Measurements from ENCODE around the gene TMEM267. TPM values are rescaled to one million over a fixed set of nuclear protein-coding genes. Genes with fewer than 3 reads are reported as not detected.

TMEM267 gene
- total and polyA plus RNA-seq, 2 experiments from 2014 or later = 6.5 to 11.2 TPM

DNA sequence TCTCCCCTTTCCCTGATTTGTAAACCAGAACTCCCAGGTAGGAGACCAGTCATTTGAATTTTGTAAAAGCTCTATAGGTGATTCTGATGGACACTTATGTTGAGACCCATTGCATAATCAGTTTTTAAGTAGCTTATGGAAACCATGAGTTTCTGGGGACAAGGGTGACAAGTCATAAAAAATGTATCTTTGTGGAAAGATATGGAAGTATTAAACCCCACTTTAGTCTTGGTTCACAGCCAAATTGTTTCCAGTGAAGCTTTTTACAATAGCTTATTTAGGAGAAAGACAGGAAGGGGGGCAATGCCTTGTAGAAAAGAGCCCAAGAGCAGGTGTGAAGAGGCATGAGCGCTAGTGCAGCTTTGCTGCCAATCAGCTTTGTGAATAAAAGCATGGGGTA, 71.0 kb downstream of the TMEM267 start (continued):
- TF ChIP-seq, protein P1, sequence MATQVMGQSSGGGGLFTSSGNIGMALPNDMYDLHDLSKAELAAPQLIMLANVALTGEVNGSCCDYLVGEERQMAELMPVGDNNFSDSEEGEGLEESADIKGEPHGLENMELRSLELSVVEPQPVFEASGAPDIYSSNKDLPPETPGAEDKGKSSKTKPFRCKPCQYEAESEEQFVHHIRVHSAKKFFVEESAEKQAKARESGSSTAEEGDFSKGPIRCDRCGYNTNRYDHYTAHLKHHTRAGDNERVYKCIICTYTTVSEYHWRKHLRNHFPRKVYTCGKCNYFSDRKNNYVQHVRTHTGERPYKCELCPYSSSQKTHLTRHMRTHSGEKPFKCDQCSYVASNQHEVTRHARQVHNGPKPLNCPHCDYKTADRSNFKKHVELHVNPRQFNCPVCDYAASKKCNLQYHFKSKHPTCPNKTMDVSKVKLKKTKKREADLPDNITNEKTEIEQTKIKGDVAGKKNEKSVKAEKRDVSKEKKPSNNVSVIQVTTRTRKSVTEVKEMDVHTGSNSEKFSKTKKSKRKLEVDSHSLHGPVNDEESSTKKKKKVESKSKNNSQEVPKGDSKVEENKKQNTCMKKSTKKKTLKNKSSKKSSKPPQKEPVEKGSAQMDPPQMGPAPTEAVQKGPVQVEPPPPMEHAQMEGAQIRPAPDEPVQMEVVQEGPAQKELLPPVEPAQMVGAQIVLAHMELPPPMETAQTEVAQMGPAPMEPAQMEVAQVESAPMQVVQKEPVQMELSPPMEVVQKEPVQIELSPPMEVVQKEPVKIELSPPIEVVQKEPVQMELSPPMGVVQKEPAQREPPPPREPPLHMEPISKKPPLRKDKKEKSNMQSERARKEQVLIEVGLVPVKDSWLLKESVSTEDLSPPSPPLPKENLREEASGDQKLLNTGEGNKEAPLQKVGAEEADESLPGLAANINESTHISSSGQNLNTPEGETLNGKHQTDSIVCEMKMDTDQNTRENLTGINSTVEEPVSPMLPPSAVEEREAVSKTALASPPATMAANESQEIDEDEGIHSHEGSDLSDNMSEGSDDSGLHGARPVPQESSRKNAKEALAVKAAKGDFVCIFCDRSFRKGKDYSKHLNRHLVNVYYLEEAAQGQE (IDR thresholded peaks at IDR 0.05; ENCODE audit: unreplicated experiment) = no peak
- TF ChIP-seq, protein P2, sequence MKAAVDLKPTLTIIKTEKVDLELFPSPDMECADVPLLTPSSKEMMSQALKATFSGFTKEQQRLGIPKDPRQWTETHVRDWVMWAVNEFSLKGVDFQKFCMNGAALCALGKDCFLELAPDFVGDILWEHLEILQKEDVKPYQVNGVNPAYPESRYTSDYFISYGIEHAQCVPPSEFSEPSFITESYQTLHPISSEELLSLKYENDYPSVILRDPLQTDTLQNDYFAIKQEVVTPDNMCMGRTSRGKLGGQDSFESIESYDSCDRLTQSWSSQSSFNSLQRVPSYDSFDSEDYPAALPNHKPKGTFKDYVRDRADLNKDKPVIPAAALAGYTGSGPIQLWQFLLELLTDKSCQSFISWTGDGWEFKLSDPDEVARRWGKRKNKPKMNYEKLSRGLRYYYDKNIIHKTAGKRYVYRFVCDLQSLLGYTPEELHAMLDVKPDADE (IDR thresholded peaks at IDR 0.05) = no peak
- TF ChIP-seq ZNF331 (CRISPR knock-in tag; IDR thresholded peaks at IDR 0.05; ENCODE audit: low read depth) (no peak), CREB1 (CRISPR knock-in tag; IDR thresholded peaks at IDR 0.05; ENCODE audit: low read depth) (no peak)

- H3K4me2 ChIP-seq = no peak within 1 kb of the TSS
- H3K9me3 Mint-ChIP-seq = peaks cover 5% of the 10 kb centered on the region; the same call in 1 of the 3 replicates
- H3K9me2 ChIP-seq (ENCODE audit: insufficient read depth) = no peaks in the 10 kb centered on the region
- H3K79me2 ChIP-seq (replicated peaks; ENCODE audit: insufficient read depth) = no peaks in the 10 kb centered on the region
- ATAC-seq = no peak
- 0 out of 2 replicates have a peak within 1 kb of the TSS, but pooled peaks have one; percentile 14 for H2AFZ ChIP-seq
- H3K27ac Mint-ChIP-seq = no peak within 1 kb of the TSS
- no peaks in the 10 kb centered on the region; the same call in 1 of the 2 replicates for H3K4me1 ChIP-seq (ENCODE audit: insufficient read depth)
- no peaks in the 10 kb centered on the region for H3K27me3 Mint-ChIP-seq (ENCODE audit: insufficient read depth, low read depth, poor library complexity)
- H4K20me1 ChIP-seq (replicated peaks; ENCODE audit: insufficient read depth) = no peaks in the 10 kb centered on the region
- DNase-seq (ENCODE audit: low spot score) = no peak
- H3K4me3 Mint-ChIP-seq = no peak within 1 kb of the TSS
- no peaks in the 10 kb centered on the region for H3F3A ChIP-seq (replicated peaks; ENCODE audit: low read depth)
- no peak within 1 kb of the TSS for H3K4me3 ChIP-seq
- no peaks in the 10 kb centered on the region for H3K36me3 Mint-ChIP-seq (ENCODE audit: low read depth)
- no peaks in the 10 kb centered on the region for H3K36me3 ChIP-seq (ENCODE audit: insufficient read depth)
- H3K4me1 Mint-ChIP-seq = peaks cover 5% of the 10 kb centered on the region; the same call in 2 of the 3 replicates
- H3K27me3 ChIP-seq (ENCODE audit: insufficient read depth) = no peaks in the 10 kb centered on the region
- H3K27ac ChIP-seq (ENCODE audit: low read depth) = no peak within 1 kb of the TSS
- no peak for TF ChIP-seq CREB1 (CRISPR knock-in tag; IDR thresholded peaks at IDR 0.05; ENCODE audit: low read depth)
- TF ChIP-seq, protein P1 (IDR thresholded peaks at IDR 0.05; ENCODE audit: unreplicated experiment) = no peak
- no peak for TF ChIP-seq JUNB (IDR thresholded peaks at IDR 0.05; ENCODE audit: unreplicated experiment)
- TF ChIP-seq EZH2 (IDR thresholded peaks at IDR 0.05; ENCODE audit: low read depth, unreplicated experiment) = no peak
- TF ChIP-seq, protein P2 (IDR thresholded peaks at IDR 0.05) = no peak
- no peak for TF ChIP-seq POLR2AphosphoS5 (IDR thresholded peaks at IDR 0.05; ENCODE audit: low read depth)
- TF ChIP-seq EZH2phosphoT487 (IDR thresholded peaks at IDR 0.05; ENCODE audit: unreplicated experiment) = no peak
These were observed 71.5 kb downstream of the TMEM267 start, which contains the start of gene CCL28 for GRCh38 chr5:43412156-43412555. Gene CCL28, minus strand, starts transcription at chr5:43412391. Its CDS starts 75 bp downstream, at chr5:43412316.
